Posterior cingulate gyrus (tissue), 11 donors: ENCODE results near the gene NUDT17.

Experiments
- DNase-seq, 10 donors: peaks; one replicate each; pipeline versions ENCODE4 v3.0.0 to v3.0.0-alpha.2; 2020 to 2021; ENCODE audit warnings: mixed read lengths in 3 of 10
- intact Hi-C: fragments of 100-400 bp; cut with DNase I; formaldehyde crosslinking; loops from one replicate; pipeline ENCODE4 v1.15.1; 2023

The NUDT17 gene

DNA sequence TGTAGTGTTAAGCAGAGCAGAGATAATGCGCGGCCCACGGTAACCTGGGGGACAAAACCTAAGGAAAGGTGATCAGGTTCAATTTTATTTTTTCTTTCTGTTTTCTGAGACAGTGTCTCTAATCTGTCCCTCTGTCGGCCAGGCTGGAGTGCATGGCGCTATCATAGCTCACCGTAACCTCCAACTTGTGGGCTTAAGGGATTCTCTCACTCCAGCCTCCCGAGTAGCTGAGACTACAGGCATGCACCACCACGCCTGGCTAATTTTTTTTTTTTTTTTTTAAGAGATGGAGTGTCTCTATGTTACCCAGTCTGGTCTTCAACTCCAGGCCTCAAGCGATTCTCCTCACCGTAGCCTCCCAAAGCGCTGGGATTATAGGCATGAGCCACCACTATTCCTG lies 41.0 kb downstream of the NUDT17 start:
- DNase-seq: no peak
- intact Hi-C loops: no loop called here

DNA sequence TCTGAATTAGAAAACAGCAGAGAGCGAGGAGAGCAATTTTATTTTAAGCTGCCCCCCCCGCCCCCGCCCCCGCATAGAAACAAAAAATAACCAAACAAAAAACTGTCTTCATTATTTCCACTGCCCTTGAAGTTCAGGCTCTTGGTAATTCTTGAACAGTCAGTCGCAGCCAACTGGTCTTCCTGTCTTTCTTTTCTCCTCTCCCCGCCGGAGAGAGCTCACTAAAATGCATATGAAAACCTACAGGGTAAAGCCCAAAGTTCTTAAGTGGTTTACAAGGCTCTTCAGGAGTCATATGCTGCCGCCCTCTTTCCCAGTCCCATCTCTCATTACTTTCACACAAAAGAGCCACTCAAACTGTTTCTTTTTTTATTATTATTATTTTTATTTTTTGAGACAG lies 41.4 kb downstream of the NUDT17 start:
- no peak for DNase-seq
- intact Hi-C loops: no loop called here

DNA sequence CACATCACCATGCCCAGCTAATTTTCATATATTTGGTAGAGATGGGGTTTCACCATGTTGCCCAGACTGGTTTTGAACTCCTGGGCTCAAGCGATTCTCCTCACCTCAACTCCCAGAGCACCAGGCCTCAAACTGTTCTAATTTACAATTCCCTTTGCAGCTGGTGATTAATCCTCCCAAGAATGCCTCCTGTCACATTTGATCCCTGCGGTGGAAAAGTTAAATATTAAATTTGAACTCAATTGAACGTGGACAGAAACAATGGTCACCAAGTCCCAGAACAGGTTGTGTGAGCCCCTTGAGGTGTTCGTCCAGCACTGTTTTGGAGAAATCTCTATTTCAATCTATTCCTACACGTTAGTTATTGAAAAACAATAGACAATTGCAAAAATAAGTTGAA lies 42.2 kb downstream of the NUDT17 start:
- DNase-seq: no peak
- intact Hi-C loops: no loop called here

DNA sequence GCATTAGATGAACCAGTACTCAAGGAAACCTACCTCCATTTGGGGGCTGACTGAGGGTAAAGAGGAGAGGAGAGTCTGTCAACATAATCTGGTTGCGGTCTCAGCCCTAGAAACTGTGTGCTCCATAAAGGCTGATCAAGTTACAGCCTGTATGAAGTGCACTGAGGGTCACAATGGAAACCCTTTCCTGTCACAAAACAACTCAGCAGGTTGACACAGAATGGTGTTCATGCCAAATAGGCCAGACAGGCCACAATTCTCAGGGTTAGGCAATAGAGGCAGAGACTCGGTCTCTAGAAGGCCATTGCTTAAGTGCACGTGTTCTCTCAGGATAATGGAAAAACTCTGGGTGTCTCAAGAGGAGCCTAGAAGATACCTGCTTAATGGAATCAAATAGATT lies 44.3 kb downstream of the NUDT17 start:
- intact Hi-C loops: no loop called here
- no peak for DNase-seq

DNA sequence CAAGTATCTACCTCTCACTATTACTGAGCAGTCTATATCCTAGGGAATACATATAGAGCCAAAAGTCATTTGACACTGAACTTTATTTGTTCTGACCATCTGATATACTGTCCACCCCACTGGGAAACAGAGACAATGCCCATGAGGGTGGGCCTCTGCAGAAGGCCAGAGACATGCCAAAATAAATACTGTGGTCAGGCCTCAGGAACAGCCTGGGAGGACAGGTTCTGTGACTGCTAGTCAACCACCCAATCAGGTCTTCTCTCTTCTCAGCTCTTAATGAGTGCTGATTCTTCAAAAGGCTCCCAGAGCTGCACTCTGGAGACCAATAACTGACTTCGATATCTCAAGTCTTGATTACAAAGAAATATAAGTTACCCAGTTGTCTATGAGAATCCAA lies 45.7 kb downstream of the NUDT17 start:
- intact Hi-C loops: no loop called here
- no peak for DNase-seq

DNA sequence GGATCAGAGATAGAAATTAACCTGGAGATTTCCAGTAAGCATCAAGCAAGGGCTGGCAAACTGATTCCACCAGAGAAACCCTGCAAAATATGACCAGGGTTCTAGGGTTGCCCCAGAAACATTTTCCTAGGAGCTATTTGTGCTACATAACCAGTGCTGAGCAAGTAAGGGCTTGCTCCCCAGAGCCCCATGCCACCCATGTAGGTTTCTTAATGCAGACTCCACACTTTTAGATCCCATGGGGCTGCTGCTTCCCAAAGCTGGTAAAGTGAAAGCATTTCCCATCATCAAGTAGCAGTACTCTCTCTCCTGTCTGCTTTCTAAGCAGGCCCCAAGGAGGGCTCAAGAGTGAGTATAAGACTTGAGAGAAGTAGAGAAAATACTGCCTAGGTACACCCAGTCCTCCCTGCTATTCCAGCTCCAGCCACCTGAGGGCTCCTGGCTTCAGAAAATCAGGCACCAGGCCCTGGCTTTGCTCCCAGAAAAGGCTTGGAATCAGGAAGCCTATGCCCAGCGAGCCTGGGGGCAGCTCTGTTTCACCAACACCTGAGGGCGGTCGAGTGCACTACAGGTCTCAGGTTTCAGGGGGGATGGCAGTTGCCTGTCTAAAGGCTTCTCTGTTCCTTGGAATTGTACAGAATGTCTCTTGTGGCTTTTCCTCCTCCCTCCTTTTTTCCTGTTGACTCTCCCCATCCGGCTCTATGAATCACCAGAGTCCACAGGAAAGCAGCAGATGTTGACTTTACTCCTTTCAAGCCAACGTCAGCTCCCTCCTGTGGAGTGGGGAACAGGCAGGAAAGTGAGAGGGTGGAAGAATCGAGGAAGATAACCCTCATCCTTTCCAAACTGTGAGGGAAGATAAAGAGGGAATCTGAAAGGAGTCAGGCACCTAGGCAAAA lies 46.4 kb downstream of the NUDT17 start:
- intact Hi-C loops: loop anchor here (1.0 to 2.0 kb wide), 3 partner anchors 16 to 120 kb away; no protein-coding TSS in a partner anchor
- peak; percentile 85 to 98 (median 94) for DNase-seq

DNA sequence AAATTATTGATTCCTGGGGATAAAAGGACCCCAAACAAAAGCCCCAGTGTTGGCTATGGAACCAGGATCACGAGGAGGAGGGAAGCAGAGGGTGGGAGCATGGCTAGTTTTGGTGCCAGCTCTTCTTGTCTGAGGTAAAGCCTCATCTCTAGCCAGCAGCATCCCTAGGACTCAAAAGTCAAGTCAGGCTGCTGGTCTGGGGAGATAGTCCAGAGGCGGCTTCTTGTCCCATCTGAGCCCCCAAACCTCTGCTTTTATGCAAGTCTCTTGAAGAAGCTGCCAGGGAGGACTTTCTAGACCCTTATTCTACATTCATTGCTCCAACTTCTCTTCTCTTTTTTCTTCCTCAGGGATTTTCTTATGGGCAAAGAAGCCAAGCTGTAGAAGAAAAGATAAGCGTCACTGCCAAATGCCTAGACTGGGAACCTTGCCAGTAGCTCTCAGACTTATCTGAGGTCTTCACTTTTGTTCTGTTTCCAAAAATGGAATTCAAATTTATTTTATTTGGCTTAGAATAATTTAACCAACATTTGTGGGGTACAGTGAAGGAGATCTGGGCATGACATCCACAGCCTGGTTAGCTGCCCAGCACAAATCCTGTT lies 47.2 kb downstream of the NUDT17 start:
- no peak for DNase-seq
- intact Hi-C loops: loop anchor here (1.0 to 2.0 kb wide), 3 partner anchors 16 to 120 kb away; no protein-coding TSS in a partner anchor

DNA sequence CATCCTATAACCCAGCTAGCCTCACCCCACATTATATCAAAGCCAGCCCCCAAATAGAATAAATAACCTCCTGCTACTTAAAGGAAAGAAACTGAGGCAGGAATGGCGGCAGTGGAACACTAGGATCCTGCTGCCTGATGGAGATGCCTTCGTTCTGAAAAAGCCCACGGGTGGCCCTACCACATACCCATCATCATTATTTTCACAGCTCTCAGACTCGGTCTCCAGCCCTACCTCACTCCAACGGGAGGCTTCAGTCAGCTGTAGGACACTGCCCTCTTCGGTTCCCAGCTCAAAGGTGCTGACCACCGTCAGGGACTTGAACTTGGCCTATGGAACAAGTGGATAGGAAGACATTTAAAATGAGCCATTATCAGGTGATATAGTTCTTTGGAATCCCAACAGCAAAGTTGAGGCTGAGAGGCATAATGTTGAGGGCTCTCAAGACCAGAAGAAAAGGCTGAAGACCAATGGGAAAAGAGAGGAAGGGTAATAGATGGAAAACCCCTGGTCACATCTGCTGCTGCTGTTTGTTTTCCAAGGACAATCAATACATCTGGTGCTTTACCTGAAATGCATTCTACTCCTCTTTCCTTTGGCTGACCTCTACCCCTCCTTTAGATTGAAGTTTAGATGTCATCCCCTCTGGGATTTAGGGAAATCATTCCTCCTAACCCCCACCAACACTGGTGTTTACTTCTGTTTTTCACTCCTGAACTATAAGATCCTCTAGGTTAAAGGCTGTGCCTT lies 48.1 kb downstream of the NUDT17 start:
- intact Hi-C loops: loop anchor here (2.0 kb wide), 1 partner anchor 63 kb away; no protein-coding TSS in a partner anchor
- DNase-seq: no peak

DNA sequence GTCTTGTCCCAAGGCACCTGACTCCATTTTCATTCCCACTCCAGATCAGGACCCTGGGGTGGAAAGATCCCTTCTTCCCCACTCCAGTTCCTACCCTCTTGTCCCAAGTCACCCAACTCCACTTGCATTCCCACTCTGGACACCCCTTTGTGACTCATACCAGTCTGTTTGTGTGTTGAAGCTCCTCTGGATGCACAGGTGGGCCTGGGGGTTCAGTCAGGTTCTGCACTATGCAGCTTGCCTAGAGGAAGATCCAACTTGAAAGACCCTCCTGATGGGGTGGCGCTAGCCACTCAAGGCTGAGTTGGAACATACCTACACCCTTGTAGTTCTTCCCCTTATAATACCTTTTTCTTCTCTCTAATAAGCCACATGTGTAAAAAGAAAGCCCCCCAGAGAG lies 50.0 kb downstream of the NUDT17 start:
- no peak for DNase-seq
- intact Hi-C loops: no loop called here

DNA sequence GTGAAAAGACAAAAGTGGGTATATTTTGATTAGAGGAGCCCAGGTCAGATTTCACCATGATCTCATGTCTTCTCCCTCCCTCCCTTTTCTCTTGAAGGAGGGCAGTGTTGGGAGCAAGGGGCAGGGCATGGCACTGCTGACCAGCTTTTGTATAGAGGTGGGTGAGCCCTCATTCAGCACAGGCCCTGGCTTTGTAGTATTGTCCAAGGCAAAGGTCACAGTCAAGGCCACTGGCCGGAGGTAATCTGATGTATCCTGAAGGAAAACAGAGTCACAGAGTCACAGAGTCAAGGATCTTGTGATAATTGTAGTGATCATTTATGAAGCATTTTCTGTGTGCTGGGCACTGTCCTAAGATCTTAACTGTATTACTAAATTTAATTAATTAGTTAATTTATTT lies 52.5 kb downstream of the NUDT17 start:
- intact Hi-C loops: no loop called here
- DNase-seq: no peak
